Measurements from ENCODE around the gene RUNX2. TPM values are rescaled to one million over a fixed set of nuclear protein-coding genes. Genes with fewer than 3 reads are reported as not detected.

The RUNX2 gene
- total RNA-seq, 1 donor from 2014 or later: not detected

DNA sequence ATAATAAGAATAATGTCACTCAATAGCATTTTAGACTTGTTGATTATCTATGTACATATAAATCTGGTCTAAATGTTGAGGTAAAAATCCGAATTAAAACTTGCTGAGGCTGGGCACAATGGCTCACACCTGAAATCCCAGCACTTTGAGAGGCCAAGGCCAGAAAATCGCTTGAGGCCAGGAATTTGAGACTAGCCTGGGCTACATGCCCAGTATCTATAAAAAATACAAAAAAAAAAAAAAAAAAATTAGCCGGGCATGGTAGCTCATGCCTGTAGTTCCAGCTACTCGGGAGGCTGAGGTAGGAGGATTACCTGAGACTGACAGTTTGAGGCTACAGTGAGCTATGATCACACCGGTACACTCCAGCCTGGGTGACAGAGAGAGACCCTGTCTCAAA is 83.8 kb downstream of the RUNX2 start:
- H3K36me3 Mint-ChIP-seq (ENCODE audit: unreplicated experiment): no peaks in the 10 kb centered on the region
- H3K27me3 Mint-ChIP-seq (ENCODE audit: unreplicated experiment): no peaks in the 10 kb centered on the region

DNA sequence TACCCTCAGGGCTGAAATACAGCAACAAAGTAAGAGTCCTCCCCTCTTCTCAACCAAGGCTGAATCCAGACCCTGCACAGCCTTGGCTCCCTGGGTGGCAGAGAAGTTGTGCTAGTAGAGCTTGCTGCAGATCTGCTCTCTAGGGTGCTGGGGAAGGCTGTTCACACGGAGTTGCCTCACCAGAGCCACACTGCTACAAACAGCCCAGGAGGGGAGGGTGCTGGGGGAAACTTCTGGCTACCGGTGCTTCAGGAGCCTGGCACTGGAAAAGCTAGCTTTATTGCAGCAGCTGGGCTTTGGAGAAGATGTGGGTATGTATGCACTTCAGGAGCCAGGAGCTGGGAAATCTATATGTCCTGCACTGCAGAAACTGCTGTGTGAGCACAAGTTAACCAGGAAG is 87.2 kb downstream of the RUNX2 start:
- Mint-ChIP-seq H3K27me3 (ENCODE audit: unreplicated experiment) (peaks cover 5% of the 10 kb centered on the region), H3K4me3 (ENCODE audit: unreplicated experiment) (no peak overlapping the region), H3K36me3 (ENCODE audit: unreplicated experiment) (no peaks in the 10 kb centered on the region), H3K27ac (ENCODE audit: unreplicated experiment) (no peak overlapping the region), H3K4me1 (ENCODE audit: low read depth, unreplicated experiment) (peaks cover 6% of the 10 kb centered on the region), H3K9me3 (ENCODE audit: unreplicated experiment) (no peaks in the 10 kb centered on the region)
- TF ChIP-seq, protein P1, sequence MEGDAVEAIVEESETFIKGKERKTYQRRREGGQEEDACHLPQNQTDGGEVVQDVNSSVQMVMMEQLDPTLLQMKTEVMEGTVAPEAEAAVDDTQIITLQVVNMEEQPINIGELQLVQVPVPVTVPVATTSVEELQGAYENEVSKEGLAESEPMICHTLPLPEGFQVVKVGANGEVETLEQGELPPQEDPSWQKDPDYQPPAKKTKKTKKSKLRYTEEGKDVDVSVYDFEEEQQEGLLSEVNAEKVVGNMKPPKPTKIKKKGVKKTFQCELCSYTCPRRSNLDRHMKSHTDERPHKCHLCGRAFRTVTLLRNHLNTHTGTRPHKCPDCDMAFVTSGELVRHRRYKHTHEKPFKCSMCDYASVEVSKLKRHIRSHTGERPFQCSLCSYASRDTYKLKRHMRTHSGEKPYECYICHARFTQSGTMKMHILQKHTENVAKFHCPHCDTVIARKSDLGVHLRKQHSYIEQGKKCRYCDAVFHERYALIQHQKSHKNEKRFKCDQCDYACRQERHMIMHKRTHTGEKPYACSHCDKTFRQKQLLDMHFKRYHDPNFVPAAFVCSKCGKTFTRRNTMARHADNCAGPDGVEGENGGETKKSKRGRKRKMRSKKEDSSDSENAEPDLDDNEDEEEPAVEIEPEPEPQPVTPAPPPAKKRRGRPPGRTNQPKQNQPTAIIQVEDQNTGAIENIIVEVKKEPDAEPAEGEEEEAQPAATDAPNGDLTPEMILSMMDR (IDR thresholded peaks at IDR 0.05; ENCODE audit: partially characterized antibody, unreplicated experiment): no peak
- no peak for DNase-seq

More for the DNA sequence above, 83.8 kb downstream of the RUNX2 start:
- no peak overlapping the region for H3K27ac Mint-ChIP-seq (ENCODE audit: unreplicated experiment)
- H3K4me1 Mint-ChIP-seq (ENCODE audit: low read depth, unreplicated experiment): peaks cover 4% of the 10 kb centered on the region
- DNase-seq: no peak
- TF ChIP-seq, protein P1 (IDR thresholded peaks at IDR 0.05; ENCODE audit: partially characterized antibody, unreplicated experiment): no peak
- H3K4me3 Mint-ChIP-seq (ENCODE audit: unreplicated experiment): no peak overlapping the region
- peaks cover 2% of the 10 kb centered on the region for H3K9me3 Mint-ChIP-seq (ENCODE audit: unreplicated experiment)

DNA sequence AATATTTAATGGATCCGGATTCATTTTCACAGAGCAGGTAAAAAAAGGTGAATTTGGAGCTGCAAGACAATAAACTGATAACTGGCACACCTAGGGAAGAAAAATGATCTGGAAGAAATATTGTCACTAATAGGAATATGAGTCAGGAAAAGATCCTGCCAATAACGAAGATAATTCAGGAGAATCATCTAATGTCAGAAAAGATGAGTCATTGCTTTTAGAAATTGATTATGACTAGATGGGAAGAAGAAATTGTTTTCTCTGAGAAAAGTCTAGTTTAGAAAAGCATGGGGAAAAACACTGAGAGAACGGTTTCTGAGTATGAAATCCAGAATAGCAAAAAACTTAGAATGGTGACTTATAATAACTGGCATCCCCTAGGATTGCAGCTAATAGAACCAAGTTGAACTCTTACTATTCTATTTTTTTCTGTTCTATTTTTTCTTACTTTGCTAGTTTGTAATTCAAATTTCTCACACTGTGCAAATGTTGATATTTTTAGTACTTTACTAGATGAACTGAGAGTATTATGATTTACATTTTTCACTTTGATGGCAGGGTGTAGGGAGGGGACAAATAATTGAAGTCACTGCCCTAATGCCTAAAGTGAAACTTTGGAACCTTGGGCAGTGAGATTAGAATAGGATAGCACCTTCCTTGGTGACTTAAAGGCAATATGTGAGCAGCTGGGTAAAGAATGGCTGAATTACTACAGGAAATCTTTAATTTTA is 87.8 kb downstream of the RUNX2 start:
- H3K27me3 Mint-ChIP-seq (ENCODE audit: unreplicated experiment): peaks cover 5% of the 10 kb centered on the region
- TF ChIP-seq, protein P1 (IDR thresholded peaks at IDR 0.05; ENCODE audit: partially characterized antibody, unreplicated experiment): no peak
- H3K36me3 Mint-ChIP-seq (ENCODE audit: unreplicated experiment): no peaks in the 10 kb centered on the region
- peaks cover 12% of the 10 kb centered on the region for H3K4me1 Mint-ChIP-seq (ENCODE audit: low read depth, unreplicated experiment)
- no peak for DNase-seq
- peaks cover 4% of the 10 kb centered on the region for H3K9me3 Mint-ChIP-seq (ENCODE audit: unreplicated experiment)
- H3K27ac Mint-ChIP-seq (ENCODE audit: unreplicated experiment): no peak overlapping the region
- H3K4me3 Mint-ChIP-seq (ENCODE audit: unreplicated experiment): no peak overlapping the region

DNA sequence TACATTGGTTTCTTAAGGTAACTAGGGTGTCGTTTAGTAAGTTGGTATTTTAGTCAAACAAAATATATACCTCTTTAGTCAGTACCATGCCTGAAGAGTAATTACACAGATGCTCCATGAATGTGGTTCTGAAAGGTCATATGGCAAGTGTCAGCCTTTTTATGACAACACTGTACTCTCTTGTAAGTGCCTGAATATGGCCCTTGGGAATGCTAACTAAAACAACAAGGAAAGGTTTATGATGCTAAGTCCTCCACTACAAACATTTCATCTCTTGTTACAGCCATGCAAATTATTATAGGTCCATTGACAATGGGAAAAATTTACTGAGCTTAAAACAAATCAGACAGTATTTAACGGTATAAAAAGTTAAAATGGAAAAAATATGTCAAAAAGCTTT is 88.6 kb downstream of the RUNX2 start:
- TF ChIP-seq, protein P1 (IDR thresholded peaks at IDR 0.05; ENCODE audit: partially characterized antibody, unreplicated experiment): no peak

DNA sequence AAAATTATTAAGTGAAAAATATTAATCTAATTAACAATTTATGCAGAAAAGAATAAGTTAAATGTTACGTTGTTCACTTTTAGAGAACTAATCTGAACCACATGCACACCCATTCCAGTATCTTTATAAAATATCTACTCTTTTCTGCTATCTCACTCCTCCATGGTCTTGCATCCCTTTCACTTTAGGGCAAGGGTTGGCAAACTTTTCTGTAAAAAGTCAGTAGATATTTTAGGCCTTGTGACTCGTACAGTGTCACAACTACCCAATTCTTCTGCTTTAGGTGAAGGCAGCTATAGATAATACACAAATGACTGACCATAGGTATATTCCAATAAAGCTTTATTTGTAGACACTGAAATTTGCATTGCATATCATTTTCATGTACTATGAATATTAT is 89.3 kb downstream of the RUNX2 start:
- H3K4me3 Mint-ChIP-seq (ENCODE audit: unreplicated experiment): no peak overlapping the region
- DNase-seq: no peak
- no peaks in the 10 kb centered on the region for H3K36me3 Mint-ChIP-seq (ENCODE audit: unreplicated experiment)
- H3K9me3 Mint-ChIP-seq (ENCODE audit: unreplicated experiment): peaks cover 9% of the 10 kb centered on the region
- peaks cover 15% of the 10 kb centered on the region for H3K4me1 Mint-ChIP-seq (ENCODE audit: low read depth, unreplicated experiment)
- no peak overlapping the region for H3K27ac Mint-ChIP-seq (ENCODE audit: unreplicated experiment)
- TF ChIP-seq, protein P1 (IDR thresholded peaks at IDR 0.05; ENCODE audit: partially characterized antibody, unreplicated experiment): no peak
- H3K27me3 Mint-ChIP-seq (ENCODE audit: unreplicated experiment): peaks cover 12% of the 10 kb centered on the region

More for the DNA sequence above, 88.6 kb downstream of the RUNX2 start:
- peaks cover 8% of the 10 kb centered on the region for H3K9me3 Mint-ChIP-seq (ENCODE audit: unreplicated experiment)
- H3K36me3 Mint-ChIP-seq (ENCODE audit: unreplicated experiment): no peaks in the 10 kb centered on the region
- H3K27me3 Mint-ChIP-seq (ENCODE audit: unreplicated experiment): peaks cover 9% of the 10 kb centered on the region
- no peak for DNase-seq
- H3K4me1 Mint-ChIP-seq (ENCODE audit: low read depth, unreplicated experiment): peaks cover 15% of the 10 kb centered on the region
- H3K27ac Mint-ChIP-seq (ENCODE audit: unreplicated experiment): no peak overlapping the region
- H3K4me3 Mint-ChIP-seq (ENCODE audit: unreplicated experiment): no peak overlapping the region
